Sciatic nerve (tissue), 2 donors: ENCODE data around the gene TOPORS. TPM values are rescaled to one million over a fixed set of nuclear protein-coding genes. Genes with fewer than 3 reads are reported as not detected.
"Not testable (repeated sequence)": the region's sequence is repeated elsewhere in the genome, so short reads cannot be mapped to it uniquely, and the experiment has no call there.

Source experiments
- ATAC-seq: fragments of 200-7000 bp; cut with Tn5 transposase; one replicate; pipeline ENCODE4 v1.9.1; 2020; ENCODE audit warnings: mild to moderate bottlenecking, moderate library complexity
- DNase-seq: peaks from one replicate; pipeline ENCODE4 v3.0.0-alpha.2; 2020; ENCODE audit warnings: low spot score
- intact Hi-C: fragments of 100-400 bp; cut with DNase I; formaldehyde crosslinking; loops from one replicate; pipeline ENCODE4 v1.14.2; 2022
- total RNA-seq: library from RNA; stranded (reverse); fragmentation: NEBNext Ultra II Directional; extraction: Animal tissue kit (Norgen Biotek cat#: 25700); gene quantifications from one replicate; pipeline ENCODE4 v1.2.1, GENCODE V29; 2021
- donor health status: DM: no; HTN: no; CAD: no.
- donor health status: DM: no; HTN: no; CAD: no.

The TOPORS gene
- total RNA-seq, 1 donor from 2014 or later: 19.3 TPM

- intact Hi-C loops: no loop called here
- peak; percentile 91 for ATAC-seq
- no peak for DNase-seq
Measured at GRCh38 chr9:32571969-32572899, 19.8 kb upstream of the TOPORS start.

DNA sequence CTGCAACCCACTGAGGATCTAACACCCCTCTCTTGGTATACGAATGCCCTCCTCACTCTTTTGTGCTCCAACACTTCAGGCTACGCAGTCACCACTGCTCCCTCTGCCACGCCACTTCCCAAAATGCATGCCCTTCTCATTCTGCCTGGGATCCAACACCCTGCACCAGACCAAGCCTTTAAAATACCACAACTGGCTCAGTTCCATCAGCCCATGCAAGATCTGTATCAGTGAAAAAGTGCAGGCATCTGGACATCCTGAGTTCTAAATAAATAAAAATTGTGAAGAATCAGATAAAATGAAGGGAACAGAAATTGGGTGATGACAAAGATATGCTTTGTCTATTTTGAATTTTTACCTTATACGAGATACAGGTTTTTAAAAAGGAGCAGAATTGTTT, 17.9 kb upstream of the TOPORS start:
- ATAC-seq: no peak
- DNase-seq: no peak
- intact Hi-C loops: no loop called here

DNA sequence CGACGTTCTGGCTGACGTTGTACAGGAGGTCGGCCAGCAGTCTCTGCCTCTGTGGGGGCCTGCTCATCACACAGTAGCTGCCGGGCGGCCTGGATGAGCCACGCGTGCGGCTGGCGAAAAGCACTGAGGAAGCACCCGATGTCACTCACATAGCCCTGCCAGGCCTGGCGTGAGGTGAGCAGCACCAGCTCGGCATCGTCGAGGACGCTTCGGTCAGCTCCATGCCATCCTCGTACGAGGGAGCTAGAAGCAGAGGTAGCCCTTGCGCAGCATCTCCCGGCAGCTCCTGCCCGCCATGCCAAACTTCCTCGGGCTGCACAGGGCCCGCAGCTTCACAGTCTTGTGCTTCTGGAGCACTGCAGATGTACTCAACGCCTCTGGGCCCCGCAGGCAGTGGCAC, 14.4 kb upstream of the TOPORS start:
- intact Hi-C loops: no loop called here
- DNase-seq: no peak
- ATAC-seq: no peak

DNA sequence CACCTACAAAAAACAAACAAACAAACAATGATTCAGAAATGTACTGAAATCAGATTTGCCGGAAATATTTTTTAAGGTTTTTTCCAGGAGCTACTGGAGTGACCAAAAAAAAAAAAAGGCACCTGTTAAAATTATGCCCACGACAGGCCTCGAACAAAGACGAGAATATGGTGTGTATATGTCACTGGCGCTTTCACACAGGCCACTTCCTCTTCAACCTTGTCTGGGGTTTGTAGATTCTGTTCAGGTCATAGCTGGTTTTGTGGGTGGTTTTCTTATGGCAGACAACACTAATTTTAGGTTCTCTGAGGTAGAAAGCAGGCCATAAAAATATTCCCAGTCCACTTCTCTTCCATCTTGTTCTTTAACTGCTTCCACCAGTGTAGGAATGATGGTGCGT, 13.6 kb upstream of the TOPORS start:
- DNase-seq (no peak), ATAC-seq (no peak)
- intact Hi-C loops: no loop called here

DNA sequence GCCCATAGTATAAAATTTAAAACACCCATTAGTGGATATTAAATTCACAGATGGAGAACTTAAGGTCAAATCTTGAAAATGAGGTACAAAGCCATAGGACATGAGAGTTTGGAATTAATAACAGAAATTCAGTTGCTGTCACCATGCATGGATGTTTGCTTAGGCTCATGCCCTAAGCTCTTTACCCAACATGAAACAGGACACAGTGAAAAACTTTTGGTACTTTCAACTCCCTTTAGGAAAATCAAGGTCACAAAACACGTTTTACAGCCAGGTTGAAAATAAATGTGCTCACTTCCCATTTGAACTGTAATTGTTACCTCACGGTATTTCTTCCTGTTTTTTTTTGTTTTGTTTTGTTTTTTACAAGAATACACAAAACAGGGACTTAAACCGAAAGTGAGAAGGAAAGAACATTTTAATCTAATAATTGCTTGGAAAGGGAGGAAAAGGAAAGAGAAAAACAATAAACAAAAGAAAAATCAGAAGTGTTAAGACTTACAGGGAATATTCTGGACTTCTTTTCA, 6.1 kb upstream of the TOPORS start:
- intact Hi-C loops: no loop called here
- no peak for DNase-seq

GRCh38 chr9:32554591-32554990, 2.2 kb upstream of the TOPORS start:
- ATAC-seq: no peak
- intact Hi-C loops: no loop called here
- no peak for DNase-seq

More for the DNA sequence above, 6.1 kb upstream of the TOPORS start:
- no peak for ATAC-seq

GRCh38 chr9:32554107-32554506, 1.7 kb upstream of the TOPORS start:
- intact Hi-C loops: no loop called here
- ATAC-seq: no peak
- no peak for DNase-seq

DNA sequence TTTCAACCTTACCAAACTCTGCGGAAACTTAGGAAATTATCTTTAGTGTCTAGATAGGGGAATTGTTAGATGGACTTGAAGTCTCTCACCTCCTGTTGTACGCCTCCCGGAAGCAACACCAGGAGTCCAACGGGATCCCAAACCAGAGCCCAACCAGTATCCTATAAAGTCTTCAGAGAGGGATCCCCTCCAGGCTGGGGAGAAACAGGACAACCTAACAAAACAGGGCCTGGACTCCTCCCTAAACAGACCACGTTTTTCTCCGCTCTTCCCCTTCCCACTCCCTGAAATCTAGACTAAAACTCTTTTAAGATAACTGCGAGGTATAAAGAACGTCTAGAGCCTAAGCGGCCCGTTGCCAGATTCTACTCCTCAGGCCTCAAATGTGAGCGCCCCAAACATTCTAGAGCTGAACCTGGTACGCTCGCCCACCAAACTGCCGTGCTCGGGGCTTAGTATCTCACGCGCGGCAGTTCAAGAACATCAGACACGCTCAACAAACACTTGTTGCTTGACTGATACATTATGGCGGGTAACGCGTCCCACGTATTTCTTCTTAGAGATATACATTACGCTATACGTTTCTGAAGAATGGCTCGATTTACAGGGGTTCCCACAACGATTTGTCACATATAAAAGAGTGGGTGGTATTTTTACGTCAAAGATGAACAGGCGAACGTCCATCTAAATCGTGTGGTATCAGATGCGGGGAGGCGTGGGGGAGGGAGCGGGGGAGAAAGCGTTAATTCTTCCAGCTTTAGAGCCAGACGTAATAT, 922 bp downstream of the TOPORS start:
- intact Hi-C loops: no loop called here
- DNase-seq (no peak), ATAC-seq (peak; percentile 40)

GRCh38 chr9:32550562-32551275, 1.7 kb downstream of the TOPORS start:
- intact Hi-C loops: no loop called here
- DNase-seq: peak; percentile 94
- peak; percentile 93 for ATAC-seq

DNA sequence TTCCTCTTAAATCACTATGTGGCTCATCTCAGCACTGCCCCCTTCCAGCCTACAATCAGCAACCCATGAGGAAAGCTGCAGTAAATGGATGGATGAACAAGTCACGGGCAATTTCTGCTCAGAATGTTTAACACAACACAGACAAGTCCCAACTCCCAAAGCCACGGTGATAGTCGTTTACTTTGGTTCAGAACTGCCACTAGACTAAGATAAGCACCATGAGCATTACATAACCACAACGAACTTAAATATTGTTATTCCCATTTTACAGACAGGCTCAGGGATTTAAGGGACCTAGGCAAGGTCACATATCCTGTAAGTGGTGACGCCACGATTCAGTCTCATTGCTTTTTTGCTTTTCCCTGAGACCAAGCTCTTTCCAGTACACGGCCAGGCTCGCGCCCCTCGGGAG, 2.2 kb downstream of the TOPORS start:
- no peak for ATAC-seq
- intact Hi-C loops: no loop called here
- no peak for DNase-seq

DNA sequence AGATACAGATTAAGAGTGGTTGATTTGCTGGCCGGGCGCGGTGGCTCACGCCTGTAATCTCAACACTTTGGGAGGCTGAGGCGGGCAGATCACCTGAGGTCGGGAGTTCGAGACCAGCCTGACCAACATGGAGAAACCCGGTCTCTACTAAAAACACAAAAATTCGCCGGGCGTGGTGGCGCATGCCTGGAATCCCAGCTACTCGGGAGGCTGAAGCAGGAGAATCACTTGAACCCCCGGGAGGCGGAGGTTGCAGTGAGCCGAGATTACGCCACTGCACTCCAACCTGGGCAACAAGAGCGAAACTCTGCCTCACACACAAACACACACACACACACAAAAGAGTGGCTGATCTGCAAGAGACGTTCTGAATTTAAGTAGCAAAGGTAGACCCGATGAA, 4.2 kb downstream of the TOPORS start:
- ATAC-seq, intact Hi-C loops: not testable (repeated sequence)

GRCh38 chr9:32545884-32546283, 6.5 kb downstream of the TOPORS start:
- intact Hi-C loops: no loop called here
- no peak for DNase-seq

More for the DNA sequence above, 4.2 kb downstream of the TOPORS start:
- not testable (repeated sequence) for DNase-seq

DNA sequence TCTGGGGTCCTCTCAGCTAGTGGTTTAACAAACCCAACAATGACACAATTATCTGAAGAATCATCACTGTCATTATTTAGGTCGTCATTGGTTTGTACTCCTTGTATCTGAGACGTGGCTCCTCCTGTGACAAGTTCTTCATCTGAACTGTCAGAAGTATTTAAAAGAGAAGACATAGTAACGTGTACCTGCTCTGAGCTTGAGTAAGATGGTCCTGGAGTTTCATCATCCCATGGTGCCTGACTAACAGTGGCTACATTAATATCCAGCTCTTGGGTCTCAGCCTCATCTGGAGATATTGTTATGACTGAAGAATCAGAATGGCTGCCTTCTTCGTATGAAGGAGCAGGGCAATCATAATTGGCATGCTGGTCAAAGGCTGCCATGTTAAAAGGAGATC, 9.3 kb downstream of the TOPORS start:
- intact Hi-C loops: no loop called here
- no peak for DNase-seq
- no peak for ATAC-seq

More at GRCh38 chr9:32545884-32546283, 6.5 kb downstream of the TOPORS start:
- ATAC-seq: no peak

- intact Hi-C loops: no loop called here
- DNase-seq: no peak
- ATAC-seq: no peak
Measured at GRCh38 chr9:32533816-32534215, 18.6 kb downstream of the TOPORS start.

- ATAC-seq: no peak
- no peak for DNase-seq
- intact Hi-C loops: no loop called here
Measured at GRCh38 chr9:32533336-32533735, 19.1 kb downstream of the TOPORS start.

DNA sequence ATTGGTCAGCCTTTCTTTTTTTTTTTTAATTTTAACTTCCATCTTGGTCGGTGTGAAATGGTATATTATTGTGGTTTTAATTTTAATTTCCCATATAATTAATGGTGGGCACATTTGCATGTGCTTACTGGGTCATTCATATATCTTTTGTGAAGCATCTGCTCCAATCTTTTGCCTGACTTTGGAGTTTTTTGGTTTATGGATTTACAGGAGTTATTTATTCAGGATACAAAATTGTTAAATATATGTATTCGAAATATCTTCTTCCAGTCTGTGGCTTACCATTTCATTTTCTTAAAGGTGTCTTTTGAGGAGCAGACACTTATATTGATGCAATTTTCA, 25.7 kb downstream of the TOPORS start:
- intact Hi-C loops: loop anchor here (10.0 kb wide), 1 partner anchor 142 kb away; the partner anchor contains the start of gene ACO1
- no peak for ATAC-seq
- no peak for DNase-seq

DNA sequence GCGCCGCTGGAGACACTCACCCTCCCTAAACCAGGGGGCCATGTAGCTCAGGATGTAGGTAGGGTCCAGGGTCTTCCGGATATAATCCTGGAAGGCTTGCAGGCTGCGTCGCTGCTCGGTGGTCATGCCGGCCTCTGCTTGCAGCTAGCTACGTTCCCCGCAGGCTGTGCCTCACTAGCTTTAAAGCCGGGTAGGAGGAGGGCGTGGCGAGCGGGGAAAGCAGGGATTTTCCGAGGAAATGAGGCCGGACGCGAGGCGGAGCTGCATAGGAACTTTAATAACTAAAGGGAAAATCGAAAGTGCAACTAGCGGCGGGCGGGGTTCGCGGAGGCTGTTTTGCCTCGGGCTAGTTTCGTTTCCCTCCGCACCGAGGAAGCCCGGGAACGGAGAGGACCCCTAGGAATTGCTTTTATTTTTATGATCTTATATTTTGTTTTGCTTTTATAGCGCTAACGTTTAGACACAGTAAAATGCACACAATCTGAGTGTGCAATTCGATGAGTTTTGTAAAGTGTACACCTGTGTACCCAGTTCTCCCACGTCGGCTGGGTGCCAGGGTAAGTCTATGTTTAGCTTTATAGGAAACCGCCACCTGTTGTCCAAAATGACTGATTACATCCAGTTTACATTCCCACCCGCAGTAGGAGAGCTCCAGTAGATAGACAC, 26.2 kb downstream of the TOPORS start, which contains the start of gene RIGI:
RIGI (minus strand) TSS at position 156 of the 666 bp plus-strand sequence; CDS start at position 126, 30 bp downstream.
- peak; percentile 97 for DNase-seq
- intact Hi-C loops: loop anchor here (10.0 kb wide), 1 partner anchor 141 kb away; the partner anchor contains the start of gene ACO1
- ATAC-seq: peak; percentile 97

DNA sequence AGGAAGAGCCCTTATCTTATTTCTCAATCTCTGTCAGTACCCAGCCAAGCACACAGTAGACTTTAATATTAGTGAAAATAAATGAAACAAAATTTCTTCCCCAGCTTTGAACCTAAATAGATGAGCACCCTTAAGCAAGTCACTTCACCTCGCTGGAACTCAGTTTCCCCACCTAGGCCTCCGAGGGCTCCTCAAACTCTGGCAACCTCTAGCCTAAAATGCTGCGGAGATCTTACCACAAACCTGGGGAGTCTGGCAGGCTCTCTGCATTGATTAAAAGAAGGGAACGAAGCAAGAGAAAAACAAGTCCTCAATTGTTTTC, 26.7 kb downstream of the TOPORS start:
- intact Hi-C loops: loop anchor here (10.0 kb wide), 1 partner anchor 141 kb away; the partner anchor contains the start of gene ACO1
- DNase-seq (no peak), ATAC-seq (no peak)
